HFF-Myc (cell line): ENCODE data around the gene KCTD7.
"Not testable (repeated sequence)": the region's sequence is repeated elsewhere in the genome, so short reads cannot be mapped to it uniquely, and the experiment has no call there.

Experiments used
- DNase-seq: peaks from one replicate; pipeline ENCODE4 v3.0.0-alpha.2; 2011; ENCODE audit warnings: low read depth; ENCODE audit errors: extremely low read depth
- H3K4me3 ChIP-seq: replicated peaks from 2 replicates; pipeline ENCODE4 v1.5.1; 2011; ENCODE audit warnings: low read depth, mild to moderate bottlenecking, control low read depth, low read length
- TF ChIP-seq, protein P1 (sequence below): IDR thresholded peaks from 2 replicates; pipeline ENCODE4 v1.5.1; 2012; ENCODE audit warnings: mild to moderate bottlenecking, low read depth, low read length, control low read depth; ENCODE audit errors: missing control alignments

The KCTD7 gene

DNA sequence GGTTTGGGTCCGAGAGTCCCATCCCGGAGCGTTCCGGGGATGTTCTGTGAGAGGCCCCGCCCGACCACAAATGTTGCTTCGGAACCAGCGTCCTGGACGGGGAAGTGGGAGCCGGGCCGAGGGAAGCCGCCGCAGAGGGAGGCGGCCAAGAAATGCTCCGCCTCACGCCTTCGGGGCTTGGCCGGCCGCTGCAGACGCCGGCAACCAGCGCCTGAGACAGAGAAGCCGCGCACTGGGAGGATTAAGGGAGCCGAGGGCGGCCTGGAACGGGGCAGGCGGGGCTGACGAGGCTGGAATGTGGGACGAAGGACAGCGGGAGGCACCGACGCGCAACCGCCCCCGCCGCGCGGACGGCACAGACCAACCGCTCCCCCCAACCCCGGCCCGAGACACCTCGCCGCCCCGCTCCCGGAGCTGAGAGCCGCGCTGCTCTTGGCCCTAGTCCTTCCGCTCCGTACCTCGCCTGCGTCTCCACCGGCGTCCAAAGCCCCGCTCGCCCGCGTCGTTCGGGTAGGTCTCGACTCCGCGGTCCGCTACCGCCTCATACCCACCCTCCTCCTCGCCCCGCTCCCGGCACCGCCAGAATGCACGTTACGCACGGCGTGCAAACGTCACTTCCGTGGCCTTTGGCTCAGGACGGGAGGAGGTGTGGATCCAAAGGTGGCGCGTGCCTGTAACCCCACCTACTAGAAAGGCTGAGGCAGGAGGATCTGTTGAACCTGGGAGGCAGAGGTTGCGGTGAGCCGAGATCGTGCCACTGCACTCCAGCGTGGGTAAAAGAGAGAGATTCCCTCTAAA, 36.7 kb upstream of the KCTD7 start:
- H3K4me3 ChIP-seq: peak overlapping the region; percentile 97
- TF ChIP-seq, protein P1, sequence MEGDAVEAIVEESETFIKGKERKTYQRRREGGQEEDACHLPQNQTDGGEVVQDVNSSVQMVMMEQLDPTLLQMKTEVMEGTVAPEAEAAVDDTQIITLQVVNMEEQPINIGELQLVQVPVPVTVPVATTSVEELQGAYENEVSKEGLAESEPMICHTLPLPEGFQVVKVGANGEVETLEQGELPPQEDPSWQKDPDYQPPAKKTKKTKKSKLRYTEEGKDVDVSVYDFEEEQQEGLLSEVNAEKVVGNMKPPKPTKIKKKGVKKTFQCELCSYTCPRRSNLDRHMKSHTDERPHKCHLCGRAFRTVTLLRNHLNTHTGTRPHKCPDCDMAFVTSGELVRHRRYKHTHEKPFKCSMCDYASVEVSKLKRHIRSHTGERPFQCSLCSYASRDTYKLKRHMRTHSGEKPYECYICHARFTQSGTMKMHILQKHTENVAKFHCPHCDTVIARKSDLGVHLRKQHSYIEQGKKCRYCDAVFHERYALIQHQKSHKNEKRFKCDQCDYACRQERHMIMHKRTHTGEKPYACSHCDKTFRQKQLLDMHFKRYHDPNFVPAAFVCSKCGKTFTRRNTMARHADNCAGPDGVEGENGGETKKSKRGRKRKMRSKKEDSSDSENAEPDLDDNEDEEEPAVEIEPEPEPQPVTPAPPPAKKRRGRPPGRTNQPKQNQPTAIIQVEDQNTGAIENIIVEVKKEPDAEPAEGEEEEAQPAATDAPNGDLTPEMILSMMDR: no peak
- DNase-seq: peak; percentile 58

DNA sequence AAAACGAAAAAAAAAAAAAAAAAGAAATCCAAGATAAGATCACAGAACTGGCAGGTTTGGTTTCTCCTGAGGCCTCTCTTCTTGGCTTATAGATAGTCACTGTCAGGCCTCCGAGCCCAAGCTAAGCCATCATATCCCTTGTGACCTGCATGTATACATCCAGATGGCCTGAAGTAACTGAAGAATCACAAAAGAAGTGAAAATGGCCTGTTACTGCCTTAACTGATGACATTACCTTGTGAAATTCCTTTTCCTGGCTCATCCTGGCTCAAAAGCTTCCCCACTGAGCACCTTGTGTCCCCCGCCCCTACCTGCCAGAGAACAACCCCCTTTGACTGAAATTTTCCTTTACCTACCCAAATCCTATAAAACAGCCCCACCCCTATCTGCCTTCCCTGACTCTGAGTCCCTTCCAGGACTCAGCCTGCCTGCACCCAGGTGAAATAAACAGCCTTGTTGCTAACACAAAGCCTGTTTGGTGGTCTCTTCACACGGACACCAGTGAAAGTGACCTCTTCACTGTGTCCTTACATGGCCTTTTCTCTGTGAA, 36.0 kb upstream of the KCTD7 start:
- peak overlapping the region; percentile 97 for H3K4me3 ChIP-seq
- DNase-seq: not testable (repeated sequence)

DNA sequence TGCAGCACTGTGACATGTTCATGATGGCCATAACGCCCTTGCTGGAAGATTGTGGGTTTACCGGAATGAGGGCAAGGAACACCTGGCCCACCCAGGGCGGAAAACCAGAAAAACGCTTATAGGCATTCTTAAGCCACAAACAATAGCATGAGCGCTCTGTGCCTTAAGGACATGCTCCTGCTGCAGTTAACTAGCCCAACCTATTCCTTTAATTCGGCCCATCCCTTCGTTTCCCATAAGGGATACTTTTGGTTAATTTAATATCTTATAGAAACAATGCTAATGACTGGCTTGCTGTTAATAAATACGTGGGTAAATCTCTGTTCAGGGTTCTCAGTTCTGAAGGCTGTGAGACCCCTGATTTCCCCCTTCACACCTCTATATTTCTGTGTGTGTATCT, 34.6 kb upstream of the KCTD7 start:
- not testable (repeated sequence) for H3K4me3 ChIP-seq, DNase-seq

DNA sequence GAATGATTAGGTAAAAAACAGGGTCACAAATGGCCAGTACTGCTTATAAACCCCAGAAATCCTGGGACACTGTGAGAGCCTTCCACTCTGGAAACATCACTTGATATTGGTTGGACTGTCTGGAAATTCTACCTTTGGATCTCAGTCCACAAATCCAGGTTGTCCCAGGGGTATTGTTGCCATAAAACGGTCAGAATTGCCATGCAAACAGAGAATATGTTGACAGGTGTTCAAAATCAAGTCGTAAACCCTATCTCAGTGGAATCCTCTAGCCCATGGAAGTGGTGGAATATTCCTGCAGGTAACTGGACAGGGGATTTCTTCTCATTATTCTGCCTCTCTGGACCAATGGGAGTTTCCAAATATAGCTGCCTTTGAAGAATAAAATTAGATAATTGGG, 31.2 kb upstream of the KCTD7 start:
- H3K4me3 ChIP-seq: no peak overlapping the region
- TF ChIP-seq, protein P1: no peak
- DNase-seq: no peak

DNA sequence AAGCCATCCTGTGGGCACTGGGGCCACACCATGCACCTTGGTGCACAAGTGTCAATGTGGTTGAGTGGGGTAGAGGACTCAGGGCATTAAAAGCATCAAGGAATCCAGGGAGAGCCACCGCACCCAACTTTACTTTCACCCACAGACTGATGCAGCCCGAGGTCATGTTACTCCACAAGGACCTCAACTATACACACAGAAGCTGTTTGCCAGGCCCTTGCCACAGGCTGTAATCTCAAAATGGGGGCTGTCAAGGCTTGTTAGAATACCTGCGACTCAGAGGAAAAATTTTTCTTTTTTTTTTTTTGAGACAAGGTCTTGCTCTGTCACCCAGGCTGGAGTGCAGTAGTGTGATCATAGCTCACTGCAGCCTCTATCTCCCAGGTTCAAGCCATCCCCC, 26.5 kb upstream of the KCTD7 start:
- no peak for DNase-seq
- H3K4me3 ChIP-seq: no peak overlapping the region
- TF ChIP-seq, protein P1: no peak

DNA sequence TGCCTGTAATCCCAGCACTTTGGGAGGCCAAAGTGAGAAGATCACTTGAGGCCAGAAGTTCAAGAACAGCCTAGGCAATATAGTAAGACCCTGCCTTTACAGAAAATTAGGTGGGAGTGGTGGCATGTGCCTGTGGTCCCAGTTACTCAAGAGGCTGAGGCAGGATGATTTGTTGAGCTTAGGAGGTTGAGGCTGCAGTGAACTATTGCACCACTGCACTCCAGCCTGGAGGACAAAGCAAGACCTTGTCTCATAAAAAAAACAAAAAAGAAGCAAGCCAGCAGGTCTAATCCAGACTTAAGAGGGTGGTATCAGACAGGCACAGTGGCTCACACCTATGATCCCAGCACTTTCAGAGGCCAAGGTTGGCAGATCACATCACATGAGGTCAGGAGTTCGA, 24.5 kb upstream of the KCTD7 start:
- TF ChIP-seq, protein P1: no peak
- no peak for DNase-seq
- H3K4me3 ChIP-seq: no peak overlapping the region

DNA sequence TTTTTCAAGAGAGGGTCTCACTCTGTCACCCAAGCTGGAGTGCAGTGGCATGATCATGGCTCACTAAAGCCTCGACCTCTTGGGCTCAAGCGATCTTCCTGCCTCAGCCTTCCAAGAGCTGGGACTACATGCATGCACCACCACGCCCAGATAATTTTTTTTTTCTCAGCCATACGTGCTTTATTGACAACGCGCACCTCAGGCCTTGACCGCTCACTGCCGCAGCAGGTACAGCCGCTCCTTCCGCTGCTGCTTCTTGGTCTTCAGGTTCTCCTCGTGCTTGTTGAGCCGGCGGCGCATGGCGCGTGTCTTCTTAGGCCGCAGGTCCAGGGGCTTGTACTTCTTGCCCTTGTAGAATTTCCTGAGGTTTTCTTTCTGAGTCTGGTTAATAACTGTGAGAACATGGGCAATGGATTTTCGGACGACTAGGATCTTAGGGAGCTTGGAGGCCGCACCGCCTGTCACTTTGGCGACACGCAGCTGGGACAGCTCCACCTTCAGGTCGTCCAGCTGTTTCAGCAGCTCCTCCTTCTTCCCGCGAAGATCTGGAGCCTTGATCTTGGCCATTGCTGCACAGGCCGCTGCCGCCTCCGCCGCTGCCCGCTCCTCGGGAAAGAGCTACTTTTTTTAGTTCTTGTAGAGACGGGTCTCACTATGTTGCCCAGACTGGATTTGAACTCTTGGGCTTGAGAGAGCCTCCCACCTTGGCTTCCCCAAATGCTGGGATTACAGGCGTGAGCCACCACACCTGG, 22.0 kb upstream of the KCTD7 start:
- DNase-seq, H3K4me3 ChIP-seq: not testable (repeated sequence)

DNA sequence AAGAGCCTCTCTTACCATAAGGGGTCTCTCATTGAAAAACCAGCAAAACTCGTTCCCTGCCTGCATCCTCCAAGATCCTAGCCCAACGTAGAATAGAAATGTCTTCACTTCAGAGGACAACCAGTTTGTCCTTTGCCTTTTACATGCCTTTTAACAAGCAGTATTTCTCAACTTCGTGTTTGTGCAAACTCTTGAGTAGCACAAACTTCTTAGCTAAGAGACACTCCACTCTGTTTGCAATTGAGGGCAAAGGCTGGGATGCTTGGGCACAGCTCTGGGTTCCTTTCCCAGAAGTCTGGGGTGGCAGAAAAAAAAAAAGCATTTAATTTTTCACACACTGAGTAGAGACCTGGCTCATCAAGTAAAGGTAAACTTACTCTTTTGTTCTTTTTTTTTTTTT, 19.5 kb upstream of the KCTD7 start:
- DNase-seq: no peak
- TF ChIP-seq, protein P1: no peak
- no peak overlapping the region for H3K4me3 ChIP-seq

DNA sequence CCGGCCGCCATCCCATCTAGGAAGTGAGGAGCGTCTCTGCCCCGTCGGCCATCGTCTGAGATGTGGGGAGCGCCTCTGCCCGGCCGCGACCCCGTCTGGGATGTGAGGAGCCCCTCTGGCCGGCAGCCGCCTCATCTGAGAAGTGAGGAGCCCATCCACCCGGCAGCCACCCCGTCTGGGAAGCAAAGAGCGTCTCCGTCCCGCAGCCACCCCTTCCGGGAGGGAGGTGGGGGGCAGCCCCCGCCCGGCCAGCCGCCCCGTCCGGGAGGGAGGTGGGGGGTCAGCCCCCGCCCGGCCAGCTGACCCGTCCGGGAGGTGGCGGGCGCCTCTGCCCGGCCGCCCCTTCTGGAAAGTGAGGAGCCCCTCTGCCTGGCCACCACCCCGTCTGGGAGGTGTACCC, 14.1 kb upstream of the KCTD7 start:
- H3K4me3 ChIP-seq, DNase-seq: not testable (repeated sequence)
